Measurements from ENCODE around the gene KRT2.

The KRT2 gene

DNA sequence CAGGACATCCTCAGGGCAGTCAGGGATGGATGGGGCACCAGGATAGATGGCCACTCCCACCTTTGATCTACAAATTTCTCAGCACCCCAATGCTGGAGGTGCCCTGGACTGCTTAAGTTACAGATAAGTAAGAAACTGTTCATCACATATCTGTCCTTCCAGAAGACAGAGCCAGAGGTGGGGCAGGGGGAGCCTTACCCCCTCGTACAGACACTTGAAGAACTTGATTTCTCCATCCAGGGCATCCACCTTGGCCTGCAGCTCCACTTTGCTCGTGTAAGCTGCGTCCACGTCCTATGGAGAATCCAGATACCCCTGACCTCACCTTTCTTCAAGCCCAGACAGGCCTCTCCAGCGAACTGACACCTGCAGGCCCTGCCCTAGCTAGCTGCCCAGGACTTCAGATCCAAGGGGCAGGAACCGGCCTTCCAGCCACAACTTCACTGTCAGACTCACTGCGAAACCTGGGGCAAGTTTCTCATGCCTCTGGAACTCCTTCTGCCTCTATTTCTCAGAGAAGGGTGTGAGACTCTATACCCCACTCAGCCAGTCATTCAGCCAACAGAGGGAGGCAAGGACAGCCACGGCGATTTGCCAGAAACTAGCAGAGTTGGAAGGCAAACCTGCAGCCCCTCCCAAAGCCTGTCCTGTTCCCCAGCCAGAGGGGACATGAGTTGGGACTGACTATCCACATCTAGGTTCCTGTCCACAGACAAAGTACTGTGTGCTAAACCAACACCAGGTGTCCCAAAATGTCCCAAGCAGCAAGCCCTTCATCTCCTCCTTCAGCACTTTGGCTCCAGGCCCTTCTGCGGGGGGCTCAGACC is 37.4 kb downstream of the KRT2 start:
- no peaks in the 10 kb centered on the region for H3K36me3 ChIP-seq (ENCODE audit: control insufficient read depth in 5 of 5, insufficient read depth in 5 of 5, low read length in 5 of 5)
- no peak overlapping the region for H3K9ac ChIP-seq (ENCODE audit: low read length in 5 of 5)
- H3K9me3 ChIP-seq (ENCODE audit: control insufficient read depth in 5 of 5, low read length in 5 of 5): no peaks in the 10 kb centered on the region
- no peak overlapping the region for H3K27ac ChIP-seq (ENCODE audit: low read depth, low read length)
- H3K4me1 ChIP-seq (ENCODE audit: control insufficient read depth in 5 of 5, insufficient read depth in 5 of 5, low read length in 5 of 5): peaks cover 0 to 4% (median 0%) of the 10 kb centered on the region in 5 donors
- peaks cover 4 to 25% (median 18%) of the 10 kb centered on the region in 5 donors for H3K27me3 ChIP-seq (ENCODE audit: control insufficient read depth in 5 of 5, insufficient read depth in 4 of 5, low read length in 5 of 5)
- H3K4me3 ChIP-seq (ENCODE audit: low read depth in 1 of 5, low read length in 5 of 5): no peak overlapping the region

- Histone ChIP-seq H3K4me3 (ENCODE audit: low read depth in 1 of 5, low read length in 5 of 5) (no peak overlapping the region), H3K9ac (ENCODE audit: low read length in 5 of 5) (no peak overlapping the region), H3K27ac (ENCODE audit: low read depth, low read length) (no peak overlapping the region), H3K36me3 (ENCODE audit: control insufficient read depth in 5 of 5, insufficient read depth in 5 of 5, low read length in 5 of 5) (no peaks in the 10 kb centered on the region), H3K27me3 (ENCODE audit: control insufficient read depth in 5 of 5, insufficient read depth in 4 of 5, low read length in 5 of 5) (peaks cover 8 to 31% (median 20%) of the 10 kb centered on the region in 5 donors), H3K9me3 (ENCODE audit: control insufficient read depth in 5 of 5, low read length in 5 of 5) (no peaks in the 10 kb centered on the region), H3K4me1 (ENCODE audit: control insufficient read depth in 5 of 5, insufficient read depth in 5 of 5, low read length in 5 of 5) (peaks cover 0 to 4% (median 0%) of the 10 kb centered on the region in 5 donors)
These were observed 38.5 kb downstream of the KRT2 start for GRCh38 chr12:52613384-52614030.

- Histone ChIP-seq H3K4me1 (ENCODE audit: control insufficient read depth in 5 of 5, insufficient read depth in 5 of 5, low read length in 5 of 5) (peaks cover 0 to 4% (median 0%) of the 10 kb centered on the region in 5 donors), H3K27ac (ENCODE audit: low read depth, low read length) (no peak overlapping the region), H3K9me3 (ENCODE audit: control insufficient read depth in 5 of 5, low read length in 5 of 5) (no peaks in the 10 kb centered on the region), H3K4me3 (ENCODE audit: low read depth in 1 of 5, low read length in 5 of 5) (no peak overlapping the region), H3K9ac (ENCODE audit: low read length in 5 of 5) (no peak overlapping the region), H3K27me3 (ENCODE audit: control insufficient read depth in 5 of 5, insufficient read depth in 4 of 5, low read length in 5 of 5) (peaks cover 8 to 36% (median 20%) of the 10 kb centered on the region in 5 donors), H3K36me3 (ENCODE audit: control insufficient read depth in 5 of 5, insufficient read depth in 5 of 5, low read length in 5 of 5) (no peaks in the 10 kb centered on the region)
These were observed 39.3 kb downstream of the KRT2 start for GRCh38 chr12:52612431-52613383.

DNA sequence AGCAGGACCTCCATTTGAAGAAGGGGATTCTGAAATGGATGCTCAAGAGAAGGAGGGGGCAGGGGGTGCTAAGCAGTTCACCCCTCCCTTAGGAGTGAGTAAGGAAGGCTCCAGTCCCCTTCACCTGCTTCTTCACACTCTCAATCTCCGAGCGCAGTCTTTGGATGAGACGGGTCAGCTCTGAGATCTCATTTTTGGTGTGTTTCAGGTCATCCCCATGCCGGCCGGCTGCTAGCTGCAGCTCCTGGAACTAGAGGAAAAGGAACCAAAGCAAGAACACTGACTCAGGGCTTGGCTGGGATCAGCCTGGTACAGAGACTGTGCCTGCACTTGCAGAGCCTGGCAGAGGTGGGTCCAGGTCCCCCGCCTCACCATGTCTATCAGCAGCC is 40.9 kb downstream of the KRT2 start:
- Histone ChIP-seq H3K27ac (ENCODE audit: low read depth, low read length) (no peak overlapping the region), H3K27me3 (ENCODE audit: control insufficient read depth in 5 of 5, insufficient read depth in 4 of 5, low read length in 5 of 5) (peaks cover 8 to 30% (median 20%) of the 10 kb centered on the region in 5 donors), H3K4me1 (ENCODE audit: control insufficient read depth in 5 of 5, insufficient read depth in 5 of 5, low read length in 5 of 5) (peaks cover 0 to 4% (median 0%) of the 10 kb centered on the region in 5 donors), H3K36me3 (ENCODE audit: control insufficient read depth in 5 of 5, insufficient read depth in 5 of 5, low read length in 5 of 5) (no peaks in the 10 kb centered on the region), H3K9ac (ENCODE audit: low read length in 5 of 5) (no peak overlapping the region), H3K4me3 (ENCODE audit: low read depth in 1 of 5, low read length in 5 of 5) (no peak overlapping the region), H3K9me3 (ENCODE audit: control insufficient read depth in 5 of 5, low read length in 5 of 5) (no peaks in the 10 kb centered on the region)

DNA sequence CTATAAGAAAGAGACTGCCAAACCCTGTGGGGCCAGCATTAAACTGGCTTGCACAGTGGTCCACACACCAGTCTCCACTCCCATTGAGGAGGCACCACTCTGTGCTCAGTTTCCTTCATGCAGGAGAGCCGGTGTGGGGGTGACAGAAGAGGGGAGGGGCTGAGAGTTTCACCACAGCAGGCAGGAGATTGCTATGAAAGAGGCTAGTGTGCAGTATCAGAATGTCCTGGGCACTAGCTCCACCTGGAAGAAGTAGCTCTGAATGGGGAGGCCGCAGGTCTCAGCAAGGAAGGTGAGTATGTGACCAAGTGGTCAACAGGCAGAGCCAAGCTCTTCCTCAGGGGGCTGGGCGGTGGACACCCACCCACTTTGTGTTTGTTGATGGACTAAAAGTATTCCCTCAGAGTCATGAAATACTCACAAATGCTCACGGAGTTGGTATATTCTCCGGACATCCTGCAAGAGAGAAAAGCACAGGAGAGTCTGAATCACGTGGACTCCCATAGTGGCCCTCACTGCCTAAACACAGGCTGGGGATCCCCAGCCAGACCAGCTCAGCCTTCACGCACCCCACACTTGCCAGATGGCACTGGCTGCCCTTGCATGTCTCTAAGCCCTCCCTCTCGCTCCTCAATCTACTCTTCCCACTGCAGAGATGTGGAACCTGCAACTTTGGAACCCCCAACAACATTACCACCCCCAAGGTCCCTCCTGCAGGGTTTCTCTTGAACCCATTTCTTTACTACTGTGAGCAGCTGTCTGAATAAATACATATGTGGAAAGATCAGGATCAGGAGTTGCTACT is 43.0 kb downstream of the KRT2 start:
- Histone ChIP-seq H3K36me3 (ENCODE audit: control insufficient read depth in 5 of 5, insufficient read depth in 5 of 5, low read length in 5 of 5) (no peaks in the 10 kb centered on the region), H3K4me3 (ENCODE audit: low read depth in 1 of 5, low read length in 5 of 5) (no peak overlapping the region), H3K9me3 (ENCODE audit: control insufficient read depth in 5 of 5, low read length in 5 of 5) (no peaks in the 10 kb centered on the region), H3K27ac (ENCODE audit: low read depth, low read length) (no peak overlapping the region), H3K27me3 (ENCODE audit: control insufficient read depth in 5 of 5, insufficient read depth in 4 of 5, low read length in 5 of 5) (peaks cover 4 to 30% (median 16%) of the 10 kb centered on the region in 5 donors), H3K9ac (ENCODE audit: low read length in 5 of 5) (no peak overlapping the region), H3K4me1 (ENCODE audit: control insufficient read depth in 5 of 5, insufficient read depth in 5 of 5, low read length in 5 of 5) (peaks cover 0 to 3% (median 0%) of the 10 kb centered on the region in 5 donors)

- Histone ChIP-seq H3K27ac (ENCODE audit: low read depth, low read length) (no peak overlapping the region), H3K36me3 (ENCODE audit: control insufficient read depth in 5 of 5, insufficient read depth in 5 of 5, low read length in 5 of 5) (no peaks in the 10 kb centered on the region), H3K9me3 (ENCODE audit: control insufficient read depth in 5 of 5, low read length in 5 of 5) (no peaks in the 10 kb centered on the region), H3K27me3 (ENCODE audit: control insufficient read depth in 5 of 5, insufficient read depth in 4 of 5, low read length in 5 of 5) (peaks cover 4 to 30% (median 16%) of the 10 kb centered on the region in 5 donors), H3K4me3 (ENCODE audit: low read depth in 1 of 5, low read length in 5 of 5) (no peak overlapping the region), H3K4me1 (ENCODE audit: control insufficient read depth in 5 of 5, insufficient read depth in 5 of 5, low read length in 5 of 5) (peaks cover 0 to 3% (median 0%) of the 10 kb centered on the region in 5 donors), H3K9ac (ENCODE audit: low read length in 5 of 5) (no peak overlapping the region)
These were observed 43.9 kb downstream of the KRT2 start for GRCh38 chr12:52608161-52608560.

DNA sequence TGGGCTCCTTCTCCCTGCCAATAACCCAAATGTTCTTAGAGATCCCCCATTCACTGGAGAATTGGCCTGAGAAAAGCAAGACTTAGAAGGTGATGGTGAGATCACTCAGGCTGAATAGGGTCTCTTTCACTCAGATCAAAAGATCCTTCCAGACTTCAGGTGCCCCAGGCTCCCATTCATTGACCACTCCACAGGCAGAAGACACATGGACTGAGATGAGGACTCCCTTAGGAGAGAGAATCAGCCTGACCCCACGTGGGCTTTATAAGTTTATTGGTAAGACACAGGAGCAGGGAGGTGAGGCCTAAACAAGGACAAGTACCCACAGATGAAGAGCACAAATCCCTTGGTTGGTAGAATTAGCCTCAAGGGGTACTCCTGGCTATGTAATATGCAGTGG is 44.7 kb downstream of the KRT2 start:
- Histone ChIP-seq H3K27ac (ENCODE audit: low read depth, low read length) (no peak overlapping the region), H3K9ac (ENCODE audit: low read length in 5 of 5) (no peak overlapping the region), H3K36me3 (ENCODE audit: control insufficient read depth in 5 of 5, insufficient read depth in 5 of 5, low read length in 5 of 5) (no peaks in the 10 kb centered on the region), H3K4me3 (ENCODE audit: low read depth in 1 of 5, low read length in 5 of 5) (no peak overlapping the region), H3K27me3 (ENCODE audit: control insufficient read depth in 5 of 5, insufficient read depth in 4 of 5, low read length in 5 of 5) (peaks cover 5 to 35% (median 21%) of the 10 kb centered on the region in 5 donors), H3K4me1 (ENCODE audit: control insufficient read depth in 5 of 5, insufficient read depth in 5 of 5, low read length in 5 of 5) (peaks cover 0 to 3% (median 0%) of the 10 kb centered on the region in 5 donors), H3K9me3 (ENCODE audit: control insufficient read depth in 5 of 5, low read length in 5 of 5) (no peaks in the 10 kb centered on the region)

GRCh38 chr12:52606581-52607218 is 45.3 kb downstream of the KRT2 start:
- H3K9ac ChIP-seq (ENCODE audit: low read length in 5 of 5): no peak overlapping the region
- no peak overlapping the region for H3K4me3 ChIP-seq (ENCODE audit: low read depth in 1 of 5, low read length in 5 of 5)
- no peak overlapping the region for H3K27ac ChIP-seq (ENCODE audit: low read depth, low read length)
- H3K36me3 ChIP-seq (ENCODE audit: control insufficient read depth in 5 of 5, insufficient read depth in 5 of 5, low read length in 5 of 5): no peaks in the 10 kb centered on the region
- no peaks in the 10 kb centered on the region for H3K9me3 ChIP-seq (ENCODE audit: control insufficient read depth in 5 of 5, low read length in 5 of 5)
- H3K4me1 ChIP-seq (ENCODE audit: control insufficient read depth in 5 of 5, insufficient read depth in 5 of 5, low read length in 5 of 5): peaks cover 0 to 3% (median 0%) of the 10 kb centered on the region in 5 donors
- peaks cover 11 to 37% (median 22%) of the 10 kb centered on the region in 5 donors for H3K27me3 ChIP-seq (ENCODE audit: control insufficient read depth in 5 of 5, insufficient read depth in 4 of 5, low read length in 5 of 5)

- Histone ChIP-seq H3K9ac (ENCODE audit: low read length in 5 of 5) (no peak overlapping the region), H3K4me1 (ENCODE audit: control insufficient read depth in 5 of 5, insufficient read depth in 5 of 5, low read length in 5 of 5) (peaks cover 0 to 3% (median 0%) of the 10 kb centered on the region in 5 donors), H3K27ac (ENCODE audit: low read depth, low read length) (no peak overlapping the region), H3K4me3 (ENCODE audit: low read depth in 1 of 5, low read length in 5 of 5) (no peak overlapping the region), H3K9me3 (ENCODE audit: control insufficient read depth in 5 of 5, low read length in 5 of 5) (no peaks in the 10 kb centered on the region), H3K36me3 (ENCODE audit: control insufficient read depth in 5 of 5, insufficient read depth in 5 of 5, low read length in 5 of 5) (no peaks in the 10 kb centered on the region), H3K27me3 (ENCODE audit: control insufficient read depth in 5 of 5, insufficient read depth in 4 of 5, low read length in 5 of 5) (peaks cover 17 to 39% (median 24%) of the 10 kb centered on the region in 5 donors)
These were observed 45.9 kb downstream of the KRT2 start for GRCh38 chr12:52606096-52606495.

Measured in subcutaneous abdominal adipose tissue (tissue), 5 donors.